ENCODE data around the gene CDON.

- no peak for TF ChIP-seq CTCF (IDR thresholded peaks at IDR 0.05; ENCODE audit: insufficient read depth, low read length)
- TF ChIP-seq SPI1 (IDR thresholded peaks at IDR 0.05; ENCODE audit: borderline replicate concordance, low read depth) = no peak
Observed at GRCh38 chr11:125982348-125982730, 80.3 kb downstream of the CDON start.

Measured in HL-60 (cell line).